ENCODE results near the gene HIGD2A. TPM values are rescaled to one million over a fixed set of nuclear protein-coding genes. Genes with fewer than 3 reads are reported as not detected.

The HIGD2A gene
- total and polyA plus RNA-seq, 2 donors (not counting 3 experiments of a cell fraction or from before 2014, with no cell fraction given) = 96.2 to 210 TPM

GRCh38 chr5:176397736-176398420 lies 9.3 kb downstream of the HIGD2A start:
- Histone ChIP-seq H3K9me1 (replicated peaks; ENCODE audit: control insufficient read depth, extremely low read depth, insufficient read depth, low read length) (no peaks in the 10 kb centered on the region), H3K4me2 (ENCODE audit: insufficient read depth, low read length) (no peak overlapping the region), H3K9me3 (replicated peaks; ENCODE audit: control insufficient read depth, insufficient read depth, low read length) (no peaks in the 10 kb centered on the region), H4K20me1 (replicated peaks; ENCODE audit: control insufficient read depth, extremely low read depth, insufficient read depth, low read length) (no peaks in the 10 kb centered on the region), H2AFZ (ENCODE audit: low read depth, low read length) (no peak overlapping the region), H3K27ac (ENCODE audit: insufficient read depth, low read depth, low read length) (no peak overlapping the region), H3K36me3 (ENCODE audit: control insufficient read depth in 2 of 2, extremely low read depth in 1 of 2, insufficient read depth in 2 of 2, low read length in 2 of 2) (peaks cover 2 to 25% of the 10 kb centered on the region in 2 experiments), H3K4me1 (ENCODE audit: control insufficient read depth, extremely low read depth, insufficient read depth, low read length) (no peaks in the 10 kb centered on the region), H3K4me3 (replicated peaks in 1 of 3; ENCODE audit: insufficient read depth in 1 of 3, low read depth in 1 of 3, low read length in 3 of 3) (no peak overlapping the region), H3K79me2 (ENCODE audit: control insufficient read depth, insufficient read depth, low read length) (no peaks in the 10 kb centered on the region), H3K27me3 (ENCODE audit: control insufficient read depth in 2 of 2, insufficient read depth in 2 of 2, low read length in 2 of 2) (no peaks in the 10 kb centered on the region), H3K9ac (replicated peaks; ENCODE audit: extremely low read depth, insufficient read depth, low read length) (no peak overlapping the region)
- no TSS peak for BruUV-seq (replicated peaks)
- dilution Hi-C loops (cut with MboI; ENCODE audit: extremely low pct_ligation_motif_present, low sequenced_read_pairs) = no loop called here
- FAIRE-seq (no peak), DNase-seq (ENCODE audit: low read depth, low spot score) (no peak)
- CTCF ChIA-PET = no interaction called here
- POLR2A ChIA-PET = no interaction called here
- intact Hi-C loops (cut with micrococcal nuclease) = no loop called here
- TF ChIP-seq CTCF (IDR thresholded peaks at IDR 0.05; ENCODE audit: extremely low read depth in 1 of 2, insufficient read depth in 1 of 2, low read depth in 1 of 2, low read length in 2 of 2) (no peak), MYC (IDR thresholded peaks at IDR 0.05; ENCODE audit: low read depth, low read length) (no peak), JUN (IDR thresholded peaks at IDR 0.05; ENCODE audit: borderline replicate concordance, insufficient read depth, insufficient read length, low read depth) (no peak), GATA2 (IDR thresholded peaks at IDR 0.05; ENCODE audit: insufficient read depth, insufficient read length, low read depth, low read length) (no peak), POLR2AphosphoS5 (IDR thresholded peaks at IDR 0.05; ENCODE audit: insufficient read depth, low read depth, low read length) (no peak), FOS (IDR thresholded peaks at IDR 0.05; ENCODE audit: borderline replicate concordance, insufficient read depth, low read length) (no peak), EZH2 (IDR thresholded peaks at IDR 0.05; ENCODE audit: borderline replicate concordance, low read depth, low read length, severe bottlenecking) (no peak), POLR2A (IDR thresholded peaks at IDR 0.05; ENCODE audit: low read depth, low read length) (no peak)
- TF ChIP-seq, protein P1, sequence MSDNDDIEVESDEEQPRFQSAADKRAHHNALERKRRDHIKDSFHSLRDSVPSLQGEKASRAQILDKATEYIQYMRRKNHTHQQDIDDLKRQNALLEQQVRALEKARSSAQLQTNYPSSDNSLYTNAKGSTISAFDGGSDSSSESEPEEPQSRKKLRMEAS (IDR thresholded peaks at IDR 0.05; ENCODE audit: insufficient read depth, insufficient read length) = no peak
